Panc1 (cell line): Measurements from ENCODE around the gene SEC14L2.

Source experiments
- POLR2AphosphoS5 ChIP-seq: IDR thresholded peaks from 2 replicates; pipeline ENCODE4 v1.6.1; 2012; ENCODE audit warnings: mild to moderate bottlenecking, low read depth, low read length, moderate library complexity
- TCF7L2 ChIP-seq: IDR thresholded peaks from 2 replicates; pipeline ENCODE4 v1.6.1; 2011; ENCODE audit warnings: mild to moderate bottlenecking, low read depth, low read length, inconsistent platforms
- TF ChIP-seq, protein P1 (sequence below): fragments of 450-650 bp; IDR thresholded peaks from 2 replicates; pipeline ENCODE4 v1.5.1; 2017; ENCODE audit warnings: mild to moderate bottlenecking

DNA sequence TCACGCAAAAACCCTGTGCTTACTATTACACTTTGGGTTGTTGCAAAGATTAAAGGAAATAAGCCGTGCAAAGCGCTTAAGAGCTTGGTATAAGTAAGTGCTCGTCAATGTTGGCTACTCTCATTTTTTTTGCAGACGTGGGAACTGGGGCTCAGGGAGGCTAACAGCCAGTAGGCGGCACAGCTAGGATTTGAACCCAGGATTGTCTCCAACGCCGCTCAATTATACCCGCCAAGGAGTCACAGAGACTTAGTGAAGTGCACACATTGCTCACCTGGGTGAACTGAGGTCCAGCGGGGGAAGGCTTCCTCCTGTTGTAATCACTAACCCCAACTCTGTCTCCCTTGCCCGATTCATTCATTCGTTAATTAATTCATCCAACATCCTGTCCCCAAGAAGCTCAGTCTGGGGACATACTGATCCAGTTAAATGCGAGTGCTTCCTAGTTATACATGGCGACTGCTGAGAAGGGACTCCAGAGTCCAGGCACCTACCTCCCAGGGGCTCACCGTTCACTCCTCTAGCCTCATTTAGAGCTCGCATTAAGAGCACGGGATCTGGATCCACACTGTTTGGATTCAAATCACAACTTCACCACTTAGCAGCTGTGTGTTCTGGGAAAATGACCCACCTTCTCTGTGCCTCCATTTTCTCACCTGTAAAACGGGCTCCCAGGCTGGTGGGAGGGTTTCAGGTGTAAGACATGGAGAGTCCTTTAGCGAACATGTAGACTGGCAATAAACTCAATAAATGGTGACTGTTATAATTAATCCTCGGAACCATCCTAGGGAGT, 27.9 kb downstream of the SEC14L2 start:
- TF ChIP-seq, protein P1, sequence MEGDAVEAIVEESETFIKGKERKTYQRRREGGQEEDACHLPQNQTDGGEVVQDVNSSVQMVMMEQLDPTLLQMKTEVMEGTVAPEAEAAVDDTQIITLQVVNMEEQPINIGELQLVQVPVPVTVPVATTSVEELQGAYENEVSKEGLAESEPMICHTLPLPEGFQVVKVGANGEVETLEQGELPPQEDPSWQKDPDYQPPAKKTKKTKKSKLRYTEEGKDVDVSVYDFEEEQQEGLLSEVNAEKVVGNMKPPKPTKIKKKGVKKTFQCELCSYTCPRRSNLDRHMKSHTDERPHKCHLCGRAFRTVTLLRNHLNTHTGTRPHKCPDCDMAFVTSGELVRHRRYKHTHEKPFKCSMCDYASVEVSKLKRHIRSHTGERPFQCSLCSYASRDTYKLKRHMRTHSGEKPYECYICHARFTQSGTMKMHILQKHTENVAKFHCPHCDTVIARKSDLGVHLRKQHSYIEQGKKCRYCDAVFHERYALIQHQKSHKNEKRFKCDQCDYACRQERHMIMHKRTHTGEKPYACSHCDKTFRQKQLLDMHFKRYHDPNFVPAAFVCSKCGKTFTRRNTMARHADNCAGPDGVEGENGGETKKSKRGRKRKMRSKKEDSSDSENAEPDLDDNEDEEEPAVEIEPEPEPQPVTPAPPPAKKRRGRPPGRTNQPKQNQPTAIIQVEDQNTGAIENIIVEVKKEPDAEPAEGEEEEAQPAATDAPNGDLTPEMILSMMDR = no peak
- TF ChIP-seq TCF7L2 = no peak
- no peak for TF ChIP-seq POLR2AphosphoS5
